GM10248 (cell line): ENCODE measurements around the gene ATAD1.

Experiments
- CTCF ChIA-PET: fragments of 300-600 bp; sonication (Branson Sonifier 250); formaldehyde crosslinking; extraction: SDS; loops from one replicate; lab custom pipeline; 2021; ENCODE audit warnings: antibody characterized with exemption; lab: Yijun Ruan, JAX
- POLR2A ChIA-PET: fragments of 350-650 bp; sonication (Branson Sonifier 250); formaldehyde crosslinking; extraction: SDS; loops from one replicate; lab custom pipeline; 2020; ENCODE audit warnings: antibody characterized with exemption; lab: Yijun Ruan, JAX
- DNase-seq: peaks from one replicate; pipeline ENCODE4 v3.0.0; 2012; ENCODE audit errors: extremely low spot score
- CTCF ChIP-seq: IDR thresholded peaks from 2 replicates; pipeline ENCODE4 v1.5.1; 2012; ENCODE audit warnings: mild to moderate bottlenecking, low read depth; ENCODE audit errors: extremely low read depth, missing control alignments, control extremely low read depth

ATAD1 gene

DNA sequence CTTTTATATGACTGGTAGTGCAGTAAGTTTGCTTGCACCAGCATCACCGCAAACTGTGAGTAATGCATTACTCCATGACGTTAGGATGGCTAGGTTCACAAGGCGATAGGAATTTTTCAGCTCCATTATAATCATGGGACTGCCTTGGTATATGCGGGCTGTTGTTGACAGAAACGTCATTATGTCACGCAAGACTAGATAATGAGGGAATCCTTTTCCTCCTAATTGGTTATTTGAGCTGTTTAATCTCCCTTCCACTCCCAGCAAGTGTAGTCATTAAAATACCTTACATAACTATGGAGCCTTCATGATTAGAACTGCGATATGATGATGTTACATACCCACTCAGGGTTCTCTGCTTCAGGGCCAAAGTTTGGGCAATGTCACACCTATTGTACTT is 28.0 kb upstream of the ATAD1 start:
- CTCF ChIA-PET, result interaction anchor here (1.0 to 2.1 kb wide), 5 partner anchors 13 to 544 kb away, joined by 4 to 15 read pairs (median 7); partner anchors contain the start of gene ATAD1
- no peak for DNase-seq
- POLR2A ChIA-PET, result no interaction called here
- TF ChIP-seq CTCF, result no peak

DNA sequence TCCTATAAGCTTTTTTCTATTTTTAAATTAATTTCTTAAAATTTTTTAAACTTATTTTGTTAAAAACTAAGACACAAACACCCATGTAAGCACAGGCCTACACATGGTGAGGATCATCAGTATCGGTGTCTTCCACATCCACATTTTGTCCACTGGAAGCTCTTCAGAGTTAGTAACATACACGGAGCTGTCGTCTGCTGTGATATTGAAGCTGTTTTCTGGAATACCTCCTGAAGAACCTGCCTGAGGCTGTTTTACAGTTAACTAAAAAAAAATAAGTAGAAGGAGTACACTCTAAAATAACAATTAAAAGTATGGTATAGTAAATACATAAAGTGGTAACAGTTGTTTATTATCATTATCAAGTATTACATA is 27.6 kb upstream of the ATAD1 start:
- DNase-seq, result no peak
- ChIA-PET POLR2A (no interaction called here), CTCF (interaction anchor here (1.0 to 2.1 kb wide), 6 partner anchors 14 to 544 kb away, joined by 4 to 15 read pairs (median 6); partner anchors contain the start of gene ATAD1)
- no peak for TF ChIP-seq CTCF

DNA sequence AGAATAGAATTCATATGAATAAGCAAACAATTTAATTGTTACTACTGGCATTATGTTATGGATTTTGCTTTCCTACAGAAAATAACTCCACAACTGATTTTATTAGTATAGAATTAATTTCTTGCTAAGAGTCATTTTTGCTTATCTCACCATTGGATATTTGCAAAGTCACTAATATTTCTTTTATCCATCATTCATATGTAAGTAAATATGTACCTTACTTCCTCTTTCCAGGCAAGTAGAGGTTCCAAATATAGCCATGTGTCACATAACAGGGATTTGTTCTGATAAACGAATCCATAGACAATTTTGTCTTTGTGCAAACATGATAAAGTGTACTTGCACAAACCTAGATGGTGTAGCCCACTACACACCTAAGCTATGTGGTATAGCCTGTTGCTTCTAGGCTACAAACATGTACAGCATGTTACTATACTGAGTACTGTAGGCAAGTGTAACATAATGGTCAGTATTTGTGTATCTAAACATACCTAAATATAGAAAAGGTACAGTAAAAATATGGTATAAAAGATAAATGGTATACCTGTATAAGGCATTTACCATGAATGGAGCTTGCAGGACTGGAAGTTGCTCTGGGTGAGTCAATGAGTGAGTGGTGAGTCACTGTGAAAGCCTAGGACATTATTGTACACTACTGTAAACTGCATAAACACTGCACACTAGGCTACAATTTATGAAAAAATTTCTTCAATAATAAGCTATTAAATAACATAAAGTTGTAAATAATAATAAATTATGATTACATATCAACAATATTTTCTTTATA is 27.0 kb upstream of the ATAD1 start:
- POLR2A ChIA-PET, result no interaction called here
- CTCF ChIA-PET, result interaction anchor here (1.0 to 2.1 kb wide), 6 partner anchors 13 to 544 kb away, joined by 4 to 15 read pairs (median 6); partner anchors contain the start of gene ATAD1
- no peak for TF ChIP-seq CTCF
- no peak for DNase-seq

- ChIA-PET CTCF (no interaction called here), POLR2A (no interaction called here)
- no peak for DNase-seq
- TF ChIP-seq CTCF, result no peak
These were observed 25.7 kb upstream of the ATAD1 start for GRCh38 chr10:87843714-87844113.

GRCh38 chr10:87842776-87843497 is 24.9 kb upstream of the ATAD1 start:
- ChIA-PET CTCF (interaction anchor here (1.7 to 6.1 kb wide), 3 partner anchors 9 to 20 kb away, joined by 4 to 31 read pairs (median 6); no protein-coding TSS in a partner anchor), POLR2A (no interaction called here)
- no peak for TF ChIP-seq CTCF
- no peak for DNase-seq

GRCh38 chr10:87842220-87842641 is 24.2 kb upstream of the ATAD1 start:
- no peak for TF ChIP-seq CTCF
- ChIA-PET CTCF (interaction anchor here (1.0 to 6.1 kb wide), 7 partner anchors 10 to 28 kb away, joined by 3 to 31 read pairs (median 4); partner anchors contain the start of gene ATAD1), POLR2A (no interaction called here)
- DNase-seq, result no peak
